ENCODE measurements around the gene SLC17A3. TPM values are rescaled to one million over a fixed set of nuclear protein-coding genes. Genes with fewer than 3 reads are reported as not detected.

SLC17A3 gene
- total RNA-seq, 4 donors from 2014 or later, result not detected

- no peak overlapping the region for H3K4me3 ChIP-seq
- DNase-seq, result no peak
- H3K36me3 ChIP-seq, result no peaks in the 10 kb centered on the region
- no peak overlapping the region for H3K27ac ChIP-seq
- TF ChIP-seq CTCF (IDR thresholded peaks at IDR 0.05) (no peak), POLR2A (IDR thresholded peaks at IDR 0.05) (no peak)
- intact Hi-C loops (cut with DNase I; ENCODE audit: low total_unique reads), result no loop called here
- H3K4me1 ChIP-seq, result no peaks in the 10 kb centered on the region
- no peaks in the 10 kb centered on the region for H3K27me3 ChIP-seq
- H3K9me3 ChIP-seq, result no peaks in the 10 kb centered on the region
These were observed 31.5 kb downstream of the SLC17A3 start for GRCh38 chr6:25842526-25842925.

GRCh38 chr6:25835442-25836283 is 38.4 kb downstream of the SLC17A3 start:
- H3K27me3 ChIP-seq, result no peaks in the 10 kb centered on the region
- H3K9me3 ChIP-seq, result no peaks in the 10 kb centered on the region
- no peaks in the 10 kb centered on the region for H3K4me1 ChIP-seq
- H3K4me3 ChIP-seq, result no peak overlapping the region
- DNase-seq, result no peak
- no peaks in the 10 kb centered on the region for H3K36me3 ChIP-seq
- intact Hi-C loops (cut with DNase I; ENCODE audit: low total_unique reads), result no loop called here
- H3K27ac ChIP-seq, result peak overlapping the region in 1 of 2 donors; percentile 2
- TF ChIP-seq CTCF (IDR thresholded peaks at IDR 0.05) (no peak), POLR2A (IDR thresholded peaks at IDR 0.05) (no peak)

- no peak for DNase-seq
- no peaks in the 10 kb centered on the region for H3K4me1 ChIP-seq
These were observed 39.1 kb downstream of the SLC17A3 start for GRCh38 chr6:25834950-25835349.

GRCh38 chr6:25833136-25833535 is 40.9 kb downstream of the SLC17A3 start:
- TF ChIP-seq POLR2A (IDR thresholded peaks at IDR 0.05) (no peak), CTCF (IDR thresholded peaks at IDR 0.05) (no peak)
- Histone ChIP-seq H3K27me3 (no peaks in the 10 kb centered on the region), H3K36me3 (no peaks in the 10 kb centered on the region), H3K4me1 (no peaks in the 10 kb centered on the region), H3K4me3 (no peak overlapping the region), H3K27ac (no peak overlapping the region), H3K9me3 (no peaks in the 10 kb centered on the region)
- intact Hi-C loops (cut with DNase I; ENCODE audit: low total_unique reads), result no loop called here
- no peak for DNase-seq

More at GRCh38 chr6:25834950-25835349, 39.1 kb downstream of the SLC17A3 start:
- TF ChIP-seq CTCF (IDR thresholded peaks at IDR 0.05) (no peak), POLR2A (IDR thresholded peaks at IDR 0.05) (no peak)
- Histone ChIP-seq H3K9me3 (no peaks in the 10 kb centered on the region), H3K36me3 (no peaks in the 10 kb centered on the region), H3K27ac (no peak overlapping the region), H3K4me3 (no peak overlapping the region), H3K27me3 (no peaks in the 10 kb centered on the region)
- intact Hi-C loops (cut with DNase I; ENCODE audit: low total_unique reads), result no loop called here

- Histone ChIP-seq H3K9me3 (no peaks in the 10 kb centered on the region), H3K36me3 (no peaks in the 10 kb centered on the region), H3K4me1 (no peaks in the 10 kb centered on the region), H3K4me3 (no peak overlapping the region), H3K27ac (no peak overlapping the region), H3K27me3 (no peaks in the 10 kb centered on the region)
- intact Hi-C loops (cut with DNase I; ENCODE audit: low total_unique reads), result no loop called here
- TF ChIP-seq POLR2A (IDR thresholded peaks at IDR 0.05) (no peak), CTCF (IDR thresholded peaks at IDR 0.05) (no peak)
- no peak for DNase-seq
These were observed 41.4 kb downstream of the SLC17A3 start for GRCh38 chr6:25832670-25833069.

Measured in uterus (tissue), 4 donors.